ENCODE measurements around the gene ATP23. TPM values are rescaled to one million over a fixed set of nuclear protein-coding genes. Genes with fewer than 3 reads are reported as not detected.

Gene ATP23
- polyA plus RNA-seq, 1 of the 3 experiments (the other 2 are of a cell fraction) = 6.4 TPM

- H3K9me2 ChIP-seq = no peaks in the 10 kb centered on the region
- H3K4me3 ChIP-seq (ENCODE audit: low read depth in 2 of 2, low read length in 1 of 2) = no peak overlapping the region
- WGBS (ENCODE audit: low lambda C conversion rate) = 68% methylated on average over 4 of the region's 4 CpGs
- no peaks in the 10 kb centered on the region for H3K79me2 ChIP-seq (ENCODE audit: insufficient read depth)
- H4K20me1 ChIP-seq (ENCODE audit: insufficient read depth) = no peaks in the 10 kb centered on the region
- no peak overlapping the region for H3K27ac ChIP-seq (ENCODE audit: low read depth in 2 of 2, low read length in 1 of 2)
- no peak for DNase-seq
- ChIA-PET POLR2A (no interaction called here), CTCF (interaction anchor here (0.7 to 6.9 kb wide), 29 partner anchors 9 to 137 kb away, joined by 3 to 146 read pairs (median 7); partner anchors contain the start of genes AVIL, CTDSP2 and CYP27B1)
- no peaks in the 10 kb centered on the region for H3K9me3 ChIP-seq
- H2AFZ ChIP-seq (ENCODE audit: low read depth) = no peak overlapping the region
- H3K9ac ChIP-seq = no peak overlapping the region
- peaks cover 3% of the 10 kb centered on the region in 2 experiments; a peak in 2 of 4 replicates for H3K4me1 ChIP-seq (ENCODE audit: control insufficient read depth in 1 of 2, insufficient read depth in 2 of 2, low read depth in 1 of 2, low read length in 1 of 2)
- no peaks in the 10 kb centered on the region; the same call in 1 of the 2 replicates for H3K27me3 ChIP-seq (ENCODE audit: insufficient read depth)
- no peaks in the 10 kb centered on the region for H3K36me3 ChIP-seq (replicated peaks in 1 of 2; ENCODE audit: control insufficient read depth in 1 of 2, insufficient read depth in 2 of 2, low read length in 1 of 2)
- TF ChIP-seq PBX3 (IDR thresholded peaks at IDR 0.05) (no peak), TAF1 (IDR thresholded peaks at IDR 0.05; ENCODE audit: borderline replicate concordance, low read depth, low read length) (no peak), SIN3A (IDR thresholded peaks at IDR 0.05; ENCODE audit: borderline replicate concordance, low read depth, low read length) (no peak), GABPA (IDR thresholded peaks at IDR 0.05; ENCODE audit: low read depth) (no peak), MAX (IDR thresholded peaks at IDR 0.05; ENCODE audit: low read depth) (no peak), MEF2A (IDR thresholded peaks at IDR 0.05; ENCODE audit: borderline replicate concordance, low read depth) (no peak), JUND (IDR thresholded peaks at IDR 0.05) (no peak), ZBTB33 (IDR thresholded peaks at IDR 0.05; ENCODE audit: borderline replicate concordance, low read depth) (no peak), CHD2 (IDR thresholded peaks at IDR 0.05; ENCODE audit: low read length, partially characterized antibody) (no peak), NRF1 (IDR thresholded peaks at IDR 0.05; ENCODE audit: low read depth, low read length) (no peak), RXRA (IDR thresholded peaks at IDR 0.05; ENCODE audit: borderline replicate concordance, low read depth) (no peak), NFIC (IDR thresholded peaks at IDR 0.05; ENCODE audit: borderline replicate concordance) (no peak)
- H3F3A ChIP-seq (replicated peaks; ENCODE audit: insufficient read depth) = peaks cover 2% of the 10 kb centered on the region
- no peak overlapping the region for H3K4me2 ChIP-seq
Measured at GRCh38 chr12:57904426-57904825, 36.9 kb upstream of the ATP23 start.
